H54 (cell line): Measurements from ENCODE around the gene TMEM266.

ENCODE experiments used
- DNase-seq: peaks from one replicate; pipeline ENCODE4 v3.0.0; 2011; ENCODE audit warnings: low spot score, mixed read lengths; ENCODE audit not compliant: insufficient read length
- FAIRE-seq: peaks from 3 replicates; lab custom pipeline; 2011; peaks lifted over from hg19 to GRCh38; lab: Jason Lieb, UNC
- POLR2A ChIP-seq: IDR thresholded peaks from 2 replicates; pipeline ENCODE4 v1.6.1; 2011; ENCODE audit warnings: low read depth, mild to moderate bottlenecking, low read length

TMEM266 gene

DNA sequence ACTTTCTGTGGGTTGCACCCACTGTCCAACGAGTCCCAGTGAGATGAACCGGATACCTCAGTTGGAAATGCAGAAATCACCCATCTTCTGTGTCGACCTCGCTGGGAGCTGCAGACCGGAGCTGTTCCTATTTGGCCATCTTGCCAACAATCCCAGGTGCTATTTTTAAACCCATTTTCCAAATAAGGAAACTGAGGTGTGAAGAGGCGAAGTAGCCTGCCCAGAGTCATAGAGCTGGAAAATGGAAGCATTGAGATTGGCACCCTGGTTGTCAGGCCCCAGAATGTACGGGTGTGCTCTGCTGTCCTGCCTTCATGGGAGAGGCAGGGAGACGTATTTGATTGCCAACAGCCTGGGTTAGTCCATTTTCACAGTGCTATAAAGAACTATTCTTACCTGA, 39.6 kb downstream of the TMEM266 start:
- FAIRE-seq (no peak), DNase-seq (no peak)
- no peak for TF ChIP-seq POLR2A

DNA sequence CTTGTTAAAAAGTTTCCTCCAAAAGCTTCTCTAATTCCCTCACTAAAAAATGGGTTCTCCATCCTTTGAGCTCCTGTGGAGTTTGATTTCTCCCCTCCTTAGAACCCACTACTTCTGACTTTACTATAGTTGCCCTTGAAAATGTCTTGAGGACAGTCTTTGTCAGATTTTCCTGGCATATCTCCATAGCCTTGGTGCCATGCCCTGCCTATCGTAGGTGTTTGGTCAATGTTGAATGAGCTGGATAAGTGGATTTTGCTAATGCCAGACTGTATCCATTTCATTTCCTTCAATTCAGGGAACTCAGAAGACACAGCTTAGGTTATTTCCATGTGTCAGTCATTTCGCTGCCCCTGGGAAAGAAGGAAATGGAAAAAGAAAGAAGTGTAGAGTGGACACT, 40.6 kb downstream of the TMEM266 start:
- no peak for FAIRE-seq
- no peak for TF ChIP-seq POLR2A

DNA sequence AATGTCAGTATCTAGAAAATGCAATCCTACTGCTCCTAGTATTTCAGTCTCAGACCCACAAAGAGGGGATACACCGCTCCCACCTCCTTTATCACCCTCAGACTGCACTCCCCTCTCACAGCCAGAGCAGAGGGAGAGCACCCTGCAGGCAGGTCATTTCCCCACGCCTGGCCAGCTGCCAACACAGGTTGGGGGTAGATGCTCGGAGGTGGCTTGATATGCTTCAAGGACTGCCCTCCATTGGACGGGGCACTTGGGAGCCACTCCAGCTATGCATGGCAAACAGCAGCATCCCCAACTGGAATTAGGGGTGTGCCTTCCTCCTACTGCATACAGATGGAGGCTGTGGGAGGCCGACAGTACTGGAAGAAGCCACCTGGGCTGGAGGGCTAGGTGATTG, 41.9 kb downstream of the TMEM266 start:
- no peak for TF ChIP-seq POLR2A
- FAIRE-seq (no peak), DNase-seq (no peak)

More for the DNA sequence above, 40.6 kb downstream of the TMEM266 start:
- no peak for DNase-seq

DNA sequence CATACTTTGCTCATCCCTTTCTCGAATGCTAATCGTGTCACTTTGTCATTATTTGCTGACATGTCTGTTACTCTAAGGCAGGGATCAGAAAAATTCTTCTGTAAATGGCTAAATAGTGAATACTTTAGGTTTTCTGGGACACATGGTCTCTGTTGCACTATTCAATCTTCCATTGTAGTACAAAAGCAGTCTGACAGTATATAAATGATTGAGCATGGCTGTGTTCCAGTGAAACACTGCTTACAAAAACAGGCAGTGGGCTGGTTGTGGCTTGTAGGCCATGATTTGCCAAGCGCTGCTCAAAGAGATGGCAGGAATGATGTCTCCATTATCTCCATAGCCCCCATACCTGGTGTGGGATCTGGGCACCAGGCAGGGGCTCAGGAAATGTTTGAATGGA, 45.6 kb downstream of the TMEM266 start:
- FAIRE-seq (no peak), DNase-seq (no peak)
- no peak for TF ChIP-seq POLR2A

DNA sequence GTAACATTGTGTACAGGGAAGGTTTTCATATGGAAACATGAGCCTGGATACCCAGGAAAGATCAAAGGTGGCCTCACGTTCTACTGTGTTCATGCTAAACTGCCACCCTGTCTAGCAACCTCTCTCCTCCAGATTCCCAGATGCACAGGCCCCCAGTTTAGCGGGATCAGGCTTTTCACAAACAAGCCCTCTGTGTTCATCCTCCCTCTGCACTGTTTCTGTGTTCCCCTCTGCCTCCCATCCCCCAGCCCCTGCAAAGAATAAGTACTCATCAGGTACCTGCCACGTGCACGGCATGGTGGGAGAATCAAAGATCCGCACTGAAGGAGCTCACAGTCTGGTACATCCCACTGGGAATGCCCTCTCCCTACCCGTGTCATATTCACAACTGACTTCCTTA, 46.1 kb downstream of the TMEM266 start:
- no peak for TF ChIP-seq POLR2A
- DNase-seq = no peak
- FAIRE-seq = no peak

DNA sequence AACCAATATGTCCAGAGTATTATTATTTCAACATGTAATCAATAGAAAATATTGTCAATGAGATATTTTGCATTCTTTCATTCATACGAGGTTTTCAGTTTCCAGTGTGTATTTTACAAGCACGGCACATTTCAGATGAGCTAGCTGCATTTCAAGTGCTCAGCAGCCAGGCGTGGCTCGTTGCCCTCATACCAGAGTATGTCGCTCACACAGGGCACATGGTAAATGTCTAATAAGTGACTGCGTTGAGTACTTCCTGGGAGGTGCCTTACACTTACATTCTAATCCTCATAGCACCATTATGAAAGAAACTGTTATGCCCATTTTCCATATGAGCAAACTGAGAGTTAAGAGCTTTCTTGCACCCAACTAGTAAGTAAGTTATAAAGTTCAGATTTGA, 47.4 kb downstream of the TMEM266 start:
- FAIRE-seq = no peak
- no peak for DNase-seq

DNA sequence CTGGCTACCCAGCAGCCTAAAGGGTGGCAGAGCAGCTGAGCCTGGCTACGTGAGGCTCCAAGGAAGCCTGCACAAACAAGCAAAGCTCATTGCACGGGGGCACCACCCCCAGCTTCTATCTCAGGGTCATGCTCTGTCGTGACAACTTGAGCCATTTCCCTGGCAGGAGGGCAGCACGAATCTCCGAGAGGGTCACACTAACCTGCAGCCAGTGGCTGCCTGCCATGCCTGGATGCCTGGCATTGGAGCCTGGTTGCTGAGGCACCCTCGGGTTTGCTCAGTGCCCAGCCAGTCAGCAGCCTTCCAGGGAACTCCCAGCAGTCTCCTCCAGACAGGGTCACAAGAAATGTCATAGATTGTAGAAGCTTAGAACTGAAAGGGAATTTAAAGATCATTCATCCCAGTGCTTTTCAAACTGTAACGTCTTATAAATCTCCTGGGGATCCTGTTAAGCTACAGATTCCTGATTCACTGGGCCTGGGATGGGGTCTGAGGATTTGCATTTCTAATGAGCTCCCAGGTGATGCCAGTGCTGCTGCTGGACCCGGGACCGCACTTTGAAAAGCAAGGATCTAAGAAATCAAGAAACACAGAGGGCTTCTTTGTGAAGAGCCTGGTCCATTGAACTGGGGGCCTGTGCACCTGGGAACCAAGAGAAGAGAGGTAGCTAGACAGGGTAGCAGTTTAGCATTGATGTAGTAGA, 48.4 kb downstream of the TMEM266 start:
- no peak for TF ChIP-seq POLR2A
- DNase-seq (no peak), FAIRE-seq (no peak)

More for the DNA sequence above, 47.4 kb downstream of the TMEM266 start:
- no peak for TF ChIP-seq POLR2A

DNA sequence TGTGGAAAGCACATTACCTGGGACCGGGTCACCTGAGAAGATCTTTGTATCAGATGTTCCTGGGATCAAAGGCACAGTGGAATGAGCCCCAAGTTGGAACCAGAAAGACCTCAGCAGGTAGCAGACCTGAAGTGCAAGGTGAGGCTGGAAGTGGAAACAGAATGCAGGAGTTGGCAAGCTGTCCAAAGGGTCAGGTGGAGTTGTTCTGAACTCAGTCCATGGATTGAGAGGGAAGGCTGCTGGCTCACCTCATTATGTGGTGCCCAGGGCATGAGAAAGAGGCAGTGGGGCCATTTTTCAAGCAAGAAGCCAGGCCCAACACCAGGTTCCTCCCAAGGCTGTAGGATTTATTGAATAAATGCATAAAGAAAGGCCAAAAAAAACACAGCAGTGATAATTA, 49.3 kb downstream of the TMEM266 start:
- DNase-seq (no peak), FAIRE-seq (no peak)
- TF ChIP-seq POLR2A = no peak

DNA sequence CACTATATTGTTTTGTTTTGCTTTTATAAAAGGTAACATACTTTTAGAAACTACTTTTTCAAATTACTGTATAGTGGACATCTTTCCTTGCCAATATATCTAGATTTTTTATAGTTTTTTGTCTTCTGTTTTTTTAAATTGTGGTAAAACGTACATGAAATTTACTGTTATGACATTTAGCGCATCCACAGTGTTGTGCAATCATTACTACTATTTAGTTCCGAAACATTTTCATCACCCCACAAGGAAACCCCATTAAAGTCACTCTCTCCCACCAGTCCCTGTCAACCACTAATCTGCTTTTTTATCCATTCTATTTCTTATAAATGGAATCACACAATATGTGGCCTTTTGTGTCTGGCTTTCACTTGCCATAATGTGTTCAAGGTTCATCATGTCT, 54.8 kb downstream of the TMEM266 start:
- FAIRE-seq (no peak), DNase-seq (no peak)
- TF ChIP-seq POLR2A = no peak

DNA sequence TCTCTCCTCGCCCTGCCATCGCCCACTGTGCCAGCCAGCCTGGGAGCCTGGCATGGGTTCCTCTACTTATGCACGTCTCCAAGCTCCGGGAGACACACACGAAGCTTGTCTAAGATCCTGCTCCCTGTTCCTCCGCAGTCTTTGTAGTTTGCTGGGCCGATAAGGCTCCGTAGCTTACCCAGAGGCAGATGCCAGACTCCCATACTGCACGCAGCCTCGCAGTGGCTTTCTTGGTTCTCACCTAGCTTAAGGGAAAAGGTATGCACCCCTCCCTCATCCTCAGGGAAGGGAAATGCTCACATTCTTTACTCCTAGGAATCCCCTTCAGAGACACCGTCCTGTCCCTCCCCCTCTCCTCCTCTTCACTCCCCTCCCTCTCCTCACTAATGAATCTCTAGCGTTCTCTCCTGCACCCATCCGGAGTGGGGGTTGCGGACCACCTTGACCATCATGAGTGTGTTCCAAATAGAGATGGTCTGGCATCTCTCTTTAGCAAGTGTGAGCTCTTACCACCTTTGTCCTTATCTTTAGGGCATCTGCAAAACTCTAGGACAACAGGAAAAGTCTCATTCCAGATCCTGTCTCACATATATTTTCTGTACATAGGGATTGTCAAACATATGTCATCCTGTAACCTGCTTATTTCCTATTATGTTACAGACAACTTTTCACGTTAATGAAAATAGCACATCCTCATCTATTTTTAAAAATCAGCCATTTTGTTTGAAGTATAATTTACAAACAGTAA, 56.5 kb downstream of the TMEM266 start:
- DNase-seq (no peak), FAIRE-seq (no peak)
- TF ChIP-seq POLR2A = no peak

DNA sequence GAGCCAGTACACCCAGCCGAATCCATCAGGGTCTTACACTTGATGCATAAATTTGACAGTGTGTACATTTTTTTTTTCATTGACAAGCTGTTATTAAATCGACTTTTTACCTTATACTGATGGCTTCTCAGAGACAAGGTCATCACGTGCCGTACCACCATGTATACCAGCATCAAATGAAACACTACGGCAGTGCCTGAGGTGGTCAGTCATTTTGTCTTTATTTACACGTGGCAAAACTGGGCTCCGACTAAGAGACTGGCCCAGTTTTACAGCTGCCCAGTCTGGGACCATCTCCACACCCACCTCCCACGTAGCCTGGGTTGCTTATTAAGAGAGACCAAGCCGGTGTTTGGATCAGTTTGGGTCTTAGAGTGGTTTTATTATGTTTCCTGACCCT, 57.4 kb downstream of the TMEM266 start:
- DNase-seq (no peak), FAIRE-seq (no peak)
- no peak for TF ChIP-seq POLR2A

DNA sequence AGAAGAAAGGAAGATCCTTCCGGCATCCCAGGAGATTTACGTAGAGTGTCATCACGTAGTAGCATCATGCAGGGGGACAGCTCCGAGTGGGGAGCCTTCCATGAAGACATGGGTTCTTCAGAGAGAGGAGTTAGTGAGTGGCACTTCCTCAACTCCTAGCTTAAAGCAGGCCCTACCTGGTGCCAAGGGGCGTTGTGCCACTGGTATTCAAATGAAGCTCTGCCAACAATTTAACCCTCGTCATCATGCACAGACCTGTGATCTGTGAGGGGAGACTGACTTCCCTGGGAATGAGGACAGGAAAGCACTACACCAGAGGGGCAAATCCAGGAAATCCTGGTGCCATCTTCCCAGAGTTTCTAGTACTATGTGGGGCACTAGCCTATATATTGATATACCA, 59.0 kb downstream of the TMEM266 start:
- FAIRE-seq = no peak
- no peak for DNase-seq
- TF ChIP-seq POLR2A = no peak

DNA sequence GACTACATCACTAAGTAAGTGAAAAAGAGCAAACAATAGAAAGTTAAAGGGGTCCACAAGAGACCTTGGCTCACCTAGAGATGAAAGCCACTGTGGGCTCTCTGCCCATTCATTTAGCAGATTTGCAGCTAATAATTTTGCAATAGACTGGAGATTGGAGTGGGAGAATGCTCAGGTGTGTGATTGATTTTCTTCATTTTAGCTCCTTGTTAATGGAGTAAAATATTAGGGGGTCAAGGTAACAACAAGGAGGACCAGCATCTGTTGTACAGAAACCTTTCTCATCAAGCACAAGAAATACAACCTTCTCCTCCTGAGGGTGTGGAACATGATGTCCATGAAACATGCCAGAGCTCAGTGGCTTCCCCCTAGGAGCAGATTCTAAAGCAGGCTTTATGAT, 63.2 kb downstream of the TMEM266 start:
- no peak for TF ChIP-seq POLR2A
- DNase-seq (no peak), FAIRE-seq (no peak)

DNA sequence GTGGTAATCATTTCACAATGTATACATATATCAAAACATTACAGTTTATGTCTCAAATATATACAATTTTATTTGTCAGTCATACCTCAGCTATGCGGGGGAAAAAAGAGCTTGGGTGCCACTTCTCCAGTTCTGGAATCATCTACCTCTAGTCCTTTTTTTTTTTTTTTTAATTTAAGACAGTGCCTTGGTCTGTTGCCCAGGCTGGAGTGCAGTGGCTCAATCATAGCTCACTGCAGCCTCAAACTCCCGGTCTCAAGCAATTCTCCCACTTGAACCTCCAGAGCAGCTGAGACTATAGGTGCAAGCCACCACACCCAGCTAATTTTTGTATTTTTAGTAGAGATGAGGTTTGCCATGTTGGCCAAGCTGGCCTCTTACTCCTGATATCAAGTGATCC, 67.4 kb downstream of the TMEM266 start:
- DNase-seq = no peak
- TF ChIP-seq POLR2A = no peak
- FAIRE-seq = no peak

DNA sequence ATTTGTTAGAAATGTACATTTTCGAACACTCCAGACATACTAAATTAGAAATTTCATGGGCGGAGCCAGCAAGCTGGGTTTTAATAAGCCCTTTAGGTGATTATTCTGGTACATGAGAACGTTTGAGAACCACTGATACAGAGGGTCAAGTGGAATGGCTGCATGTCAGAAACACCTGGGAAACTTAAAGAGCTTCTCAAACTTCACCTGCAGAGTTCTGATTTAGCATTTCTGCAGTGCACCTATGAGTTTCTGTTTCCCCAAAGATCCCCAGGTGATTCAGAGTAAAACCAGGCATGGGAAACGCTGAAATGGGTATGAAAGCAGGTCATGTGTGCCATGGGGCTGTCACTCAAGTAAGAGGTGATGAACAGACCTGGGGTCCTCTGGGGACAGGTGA, 68.1 kb downstream of the TMEM266 start:
- no peak for DNase-seq
- no peak for FAIRE-seq
- TF ChIP-seq POLR2A = no peak

DNA sequence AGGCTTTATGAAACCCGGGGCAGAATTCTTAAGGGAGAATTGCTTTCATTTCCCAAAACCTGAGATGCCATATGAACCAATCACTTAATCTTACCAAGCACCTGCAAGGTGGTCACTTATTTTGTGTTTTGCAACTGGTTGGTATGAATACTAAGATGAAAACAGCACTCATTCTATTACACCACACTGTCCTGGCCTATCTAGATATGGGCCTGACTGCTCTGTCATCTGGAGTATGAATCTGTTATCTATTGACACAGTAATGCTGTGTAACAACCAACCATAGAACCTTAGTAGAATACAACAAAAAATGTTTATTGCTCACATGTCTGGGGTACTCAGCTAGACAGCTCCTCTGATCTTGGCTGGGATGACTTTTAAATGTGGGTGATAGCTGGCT, 74.8 kb downstream of the TMEM266 start:
- no peak for TF ChIP-seq POLR2A
- DNase-seq (no peak), FAIRE-seq (no peak)
